Right lobe of liver (tissue), 4 donors: ENCODE data around the gene DDX31.

Experiments used
- POLR2A ChIP-seq: fragments of 450-650 bp; IDR thresholded peaks from one replicate; pipeline ENCODE4 v1.6.1; 2017; ENCODE audit warnings: antibody characterized with exemption, mild to moderate bottlenecking
- TF ChIP-seq, protein P1 (sequence below), 4 donors: fragments of 200-600 bp in 3 of 4; fragments of 450-650 bp in 1 of 4; IDR thresholded peaks; one replicate each; pipeline versions ENCODE4 v1.5.1 to v1.8.0; 2016 to 2022; ENCODE audit warnings: antibody characterized with exemption in 4 of 4, mild to moderate bottlenecking in 2 of 4
- donor health status: DM: no; HTN: no; CAD: no.
- donor health status: DM: no; HTN: no; CAD: no.
- donor health status: DM: no; HTN: yes; CAD: no.

DNA sequence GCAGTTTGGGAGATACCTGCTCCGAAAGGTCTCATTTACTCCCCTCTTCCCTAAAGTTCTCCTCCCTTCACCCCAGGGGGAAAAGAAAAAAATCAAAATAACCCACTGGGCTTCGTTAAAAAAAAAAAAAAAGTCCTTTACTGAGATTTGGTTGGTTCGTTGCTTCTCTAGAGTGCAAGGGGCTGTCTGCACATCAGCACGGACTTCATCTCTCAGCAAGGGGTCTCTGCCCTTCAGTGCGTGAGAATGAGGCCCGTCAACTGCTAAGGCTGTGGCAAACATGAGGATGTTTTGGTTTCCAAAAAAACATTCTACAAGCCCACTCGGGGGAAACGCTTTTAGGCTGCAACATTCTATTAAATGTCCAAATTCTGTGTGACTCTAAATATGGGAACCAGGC lies 77.3 kb downstream of the DDX31 start:
- TF ChIP-seq, protein P1, sequence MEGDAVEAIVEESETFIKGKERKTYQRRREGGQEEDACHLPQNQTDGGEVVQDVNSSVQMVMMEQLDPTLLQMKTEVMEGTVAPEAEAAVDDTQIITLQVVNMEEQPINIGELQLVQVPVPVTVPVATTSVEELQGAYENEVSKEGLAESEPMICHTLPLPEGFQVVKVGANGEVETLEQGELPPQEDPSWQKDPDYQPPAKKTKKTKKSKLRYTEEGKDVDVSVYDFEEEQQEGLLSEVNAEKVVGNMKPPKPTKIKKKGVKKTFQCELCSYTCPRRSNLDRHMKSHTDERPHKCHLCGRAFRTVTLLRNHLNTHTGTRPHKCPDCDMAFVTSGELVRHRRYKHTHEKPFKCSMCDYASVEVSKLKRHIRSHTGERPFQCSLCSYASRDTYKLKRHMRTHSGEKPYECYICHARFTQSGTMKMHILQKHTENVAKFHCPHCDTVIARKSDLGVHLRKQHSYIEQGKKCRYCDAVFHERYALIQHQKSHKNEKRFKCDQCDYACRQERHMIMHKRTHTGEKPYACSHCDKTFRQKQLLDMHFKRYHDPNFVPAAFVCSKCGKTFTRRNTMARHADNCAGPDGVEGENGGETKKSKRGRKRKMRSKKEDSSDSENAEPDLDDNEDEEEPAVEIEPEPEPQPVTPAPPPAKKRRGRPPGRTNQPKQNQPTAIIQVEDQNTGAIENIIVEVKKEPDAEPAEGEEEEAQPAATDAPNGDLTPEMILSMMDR (IDR thresholded peaks at IDR 0.05): no peak
- no peak for TF ChIP-seq POLR2A
